GM12872 (cell line): ENCODE results near the gene SLC4A5.
A peak's percentile ranks its signal among the peaks of the same experiment; 100 is the strongest.

ENCODE experiments used
- CTCF ChIP-seq: IDR thresholded peaks from 3 replicates; pipeline ENCODE4 v1.5.1; 2011; ENCODE audit warnings: low read depth, mild to moderate bottlenecking, low read length, moderate library complexity; ENCODE audit not compliant: insufficient read depth

SLC4A5 gene

GRCh38 chr2:74281141-74281975 is 61.9 kb downstream of the SLC4A5 start:
- no peak for TF ChIP-seq CTCF

- TF ChIP-seq CTCF: no peak
Measured at GRCh38 chr2:74278694-74279093, 64.5 kb downstream of the SLC4A5 start.

- TF ChIP-seq CTCF: no peak
Measured at GRCh38 chr2:74278176-74278575, 65.0 kb downstream of the SLC4A5 start.

GRCh38 chr2:74275228-74275627 is 68.0 kb downstream of the SLC4A5 start:
- TF ChIP-seq CTCF: no peak

- no peak for TF ChIP-seq CTCF
Measured at GRCh38 chr2:74269667-74270066, 73.5 kb downstream of the SLC4A5 start.

- TF ChIP-seq CTCF: peak; percentile 63
Measured at GRCh38 chr2:74267068-74267467, 76.1 kb downstream of the SLC4A5 start.

- TF ChIP-seq CTCF: no peak
Measured at GRCh38 chr2:74264281-74264680, 78.9 kb downstream of the SLC4A5 start.

GRCh38 chr2:74262681-74263080 is 80.5 kb downstream of the SLC4A5 start:
- TF ChIP-seq CTCF: no peak
